HL-60 (cell line): Measurements from ENCODE around the gene ARHGAP11B.
"Not testable (repeated sequence)": the region's sequence is repeated elsewhere in the genome, so short reads cannot be mapped to it uniquely, and the experiment has no call there.

Experiments used
- DNase-seq, 2 experiments: peaks; one replicate each; pipeline ENCODE4 v3.0.0-alpha.2; 2010 to 2020; ENCODE audit warnings: low read depth in 1 of 2, low spot score in 1 of 2
- H3K27ac ChIP-seq: fragments of 250-450 bp; sonication (Bioruptor Pico); replicated peaks from 2 replicates; pipeline ENCODE4 v1.5.1; 2020; ENCODE audit warnings: mild to moderate bottlenecking, moderate library complexity
- H3K27me3 ChIP-seq: fragments of 250-450 bp; sonication (Bioruptor Pico); 2 replicates; pipeline ENCODE4 v1.5.1; 2021; ENCODE audit warnings: mild to moderate bottlenecking, moderate library complexity; ENCODE audit not compliant: insufficient read depth, poor library complexity, severe bottlenecking
- H3K4me3 ChIP-seq: replicated peaks from 2 replicates; pipeline ENCODE4 v1.5.1; 2011; ENCODE audit warnings: mild to moderate bottlenecking, control low read depth, low read length; ENCODE audit not compliant: insufficient read depth
- SPI1 ChIP-seq: IDR thresholded peaks from 2 replicates; pipeline ENCODE4 v1.6.1; 2012; ENCODE audit warnings: low read depth, mild to moderate bottlenecking, borderline replicate concordance

The ARHGAP11B gene

GRCh38 chr15:30685709-30686285 is 59.9 kb downstream of the ARHGAP11B start:
- DNase-seq, result peak in 1 of 2 experiments; percentile 27
- TF ChIP-seq SPI1, result peak; percentile 42; the same call in 1 of the 2 replicates

GRCh38 chr15:30686651-30687050 is 60.7 kb downstream of the ARHGAP11B start:
- not testable (repeated sequence) for H3K27me3 ChIP-seq, DNase-seq, H3K4me3 ChIP-seq, H3K27ac ChIP-seq

More at GRCh38 chr15:30685709-30686285, 59.9 kb downstream of the ARHGAP11B start:
- H3K27ac ChIP-seq, H3K4me3 ChIP-seq, H3K27me3 ChIP-seq: not testable (repeated sequence)
